NT2/D1 (cell line): ENCODE measurements around the gene ITPKA.

Experiments
- SUZ12 ChIP-seq: IDR thresholded peaks from 2 replicates; pipeline ENCODE4 v1.6.1; 2011; ENCODE audit not compliant: insufficient read length, insufficient read depth; ENCODE audit errors: extremely low read depth
- YY1 ChIP-seq: IDR thresholded peaks from 2 replicates; pipeline ENCODE4 v1.6.1; 2011; ENCODE audit not compliant: insufficient read length, insufficient read depth

DNA sequence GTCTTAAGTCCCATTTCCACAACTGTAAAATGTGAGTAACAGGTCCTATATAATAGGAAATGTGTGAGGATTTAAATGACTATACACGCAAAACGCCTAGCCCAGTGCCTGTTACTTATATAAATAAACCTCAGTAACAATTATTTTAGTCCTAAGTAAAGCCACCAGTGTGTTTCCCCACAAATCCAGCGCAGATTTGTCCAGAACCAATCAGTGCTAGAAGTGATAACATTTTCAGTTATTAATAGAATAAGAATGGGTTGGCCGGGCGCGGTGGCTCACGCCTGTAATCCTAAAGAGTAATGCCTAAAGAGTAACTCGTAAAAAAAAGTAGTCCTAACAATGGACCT, 49.8 kb downstream of the ITPKA start:
- no peak for TF ChIP-seq SUZ12
- no peak for TF ChIP-seq YY1
